ENCODE data around the gene RGS9BP.

DNA sequence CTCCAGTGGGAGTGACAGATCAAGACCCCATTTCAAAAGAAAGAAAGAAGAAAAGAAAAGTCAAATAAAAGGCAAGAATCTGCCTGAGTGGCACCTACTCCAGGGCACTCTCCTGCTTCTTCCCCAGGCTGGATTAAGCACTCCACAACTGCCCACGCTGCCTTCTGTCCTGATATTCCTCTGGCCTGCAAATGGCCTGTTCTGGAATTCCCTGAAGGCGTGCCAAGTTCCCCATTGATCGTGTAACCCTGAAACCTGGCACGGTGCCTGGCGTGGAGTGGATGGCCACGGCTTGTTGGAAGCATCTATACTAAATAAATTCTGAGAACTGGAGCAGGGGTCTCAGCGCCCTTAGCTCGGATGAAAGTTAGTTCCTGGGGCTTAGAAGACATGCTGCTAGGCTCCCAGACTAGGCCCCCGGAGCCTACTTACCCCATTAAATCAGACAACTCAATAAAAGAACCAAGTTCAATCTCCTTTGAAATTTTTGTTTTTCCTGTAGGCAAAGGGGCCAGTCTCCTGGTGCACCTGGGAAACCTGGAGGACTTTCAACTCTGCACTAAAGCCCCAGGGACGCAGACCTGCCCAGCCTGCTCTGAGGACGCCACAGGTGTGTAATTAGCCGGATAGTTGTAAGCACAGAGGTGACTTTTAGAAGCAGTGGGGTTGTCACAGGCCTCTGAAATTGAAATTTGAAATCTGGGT lies 22.6 kb upstream of the RGS9BP start:
- TF ChIP-seq, protein P1, sequence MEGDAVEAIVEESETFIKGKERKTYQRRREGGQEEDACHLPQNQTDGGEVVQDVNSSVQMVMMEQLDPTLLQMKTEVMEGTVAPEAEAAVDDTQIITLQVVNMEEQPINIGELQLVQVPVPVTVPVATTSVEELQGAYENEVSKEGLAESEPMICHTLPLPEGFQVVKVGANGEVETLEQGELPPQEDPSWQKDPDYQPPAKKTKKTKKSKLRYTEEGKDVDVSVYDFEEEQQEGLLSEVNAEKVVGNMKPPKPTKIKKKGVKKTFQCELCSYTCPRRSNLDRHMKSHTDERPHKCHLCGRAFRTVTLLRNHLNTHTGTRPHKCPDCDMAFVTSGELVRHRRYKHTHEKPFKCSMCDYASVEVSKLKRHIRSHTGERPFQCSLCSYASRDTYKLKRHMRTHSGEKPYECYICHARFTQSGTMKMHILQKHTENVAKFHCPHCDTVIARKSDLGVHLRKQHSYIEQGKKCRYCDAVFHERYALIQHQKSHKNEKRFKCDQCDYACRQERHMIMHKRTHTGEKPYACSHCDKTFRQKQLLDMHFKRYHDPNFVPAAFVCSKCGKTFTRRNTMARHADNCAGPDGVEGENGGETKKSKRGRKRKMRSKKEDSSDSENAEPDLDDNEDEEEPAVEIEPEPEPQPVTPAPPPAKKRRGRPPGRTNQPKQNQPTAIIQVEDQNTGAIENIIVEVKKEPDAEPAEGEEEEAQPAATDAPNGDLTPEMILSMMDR (IDR thresholded peaks at IDR 0.05), result no peak
- no peak for TF ChIP-seq POLR2A (IDR thresholded peaks at IDR 0.05)

All from heart left ventricle (tissue), 13 donors.